Measurements from ENCODE around the gene EXTL2.

The EXTL2 gene

GRCh38 chr1:100869996-100870395 lies 24.6 kb downstream of the EXTL2 start:
- TF ChIP-seq, protein P1, sequence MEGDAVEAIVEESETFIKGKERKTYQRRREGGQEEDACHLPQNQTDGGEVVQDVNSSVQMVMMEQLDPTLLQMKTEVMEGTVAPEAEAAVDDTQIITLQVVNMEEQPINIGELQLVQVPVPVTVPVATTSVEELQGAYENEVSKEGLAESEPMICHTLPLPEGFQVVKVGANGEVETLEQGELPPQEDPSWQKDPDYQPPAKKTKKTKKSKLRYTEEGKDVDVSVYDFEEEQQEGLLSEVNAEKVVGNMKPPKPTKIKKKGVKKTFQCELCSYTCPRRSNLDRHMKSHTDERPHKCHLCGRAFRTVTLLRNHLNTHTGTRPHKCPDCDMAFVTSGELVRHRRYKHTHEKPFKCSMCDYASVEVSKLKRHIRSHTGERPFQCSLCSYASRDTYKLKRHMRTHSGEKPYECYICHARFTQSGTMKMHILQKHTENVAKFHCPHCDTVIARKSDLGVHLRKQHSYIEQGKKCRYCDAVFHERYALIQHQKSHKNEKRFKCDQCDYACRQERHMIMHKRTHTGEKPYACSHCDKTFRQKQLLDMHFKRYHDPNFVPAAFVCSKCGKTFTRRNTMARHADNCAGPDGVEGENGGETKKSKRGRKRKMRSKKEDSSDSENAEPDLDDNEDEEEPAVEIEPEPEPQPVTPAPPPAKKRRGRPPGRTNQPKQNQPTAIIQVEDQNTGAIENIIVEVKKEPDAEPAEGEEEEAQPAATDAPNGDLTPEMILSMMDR (IDR thresholded peaks at IDR 0.05; ENCODE audit: control insufficient read depth, extremely low read depth, insufficient read depth): no peak
- no peak for DNase-seq (ENCODE audit: low read depth)
- no peak overlapping the region for H3K4me3 ChIP-seq (ENCODE audit: low read depth, low read length)

GRCh38 chr1:100868364-100868995 lies 26.2 kb downstream of the EXTL2 start:
- TF ChIP-seq, protein P1 (IDR thresholded peaks at IDR 0.05; ENCODE audit: control insufficient read depth, extremely low read depth, insufficient read depth): peak; percentile 55
- H3K4me3 ChIP-seq (ENCODE audit: low read depth, low read length): no peak overlapping the region
- DNase-seq (ENCODE audit: low read depth): no peak

GRCh38 chr1:100866901-100867206 lies 27.8 kb downstream of the EXTL2 start:
- TF ChIP-seq, protein P1 (IDR thresholded peaks at IDR 0.05; ENCODE audit: control insufficient read depth, extremely low read depth, insufficient read depth): no peak
- H3K4me3 ChIP-seq (ENCODE audit: low read depth, low read length): no peak overlapping the region
- DNase-seq (ENCODE audit: low read depth): no peak

DNA sequence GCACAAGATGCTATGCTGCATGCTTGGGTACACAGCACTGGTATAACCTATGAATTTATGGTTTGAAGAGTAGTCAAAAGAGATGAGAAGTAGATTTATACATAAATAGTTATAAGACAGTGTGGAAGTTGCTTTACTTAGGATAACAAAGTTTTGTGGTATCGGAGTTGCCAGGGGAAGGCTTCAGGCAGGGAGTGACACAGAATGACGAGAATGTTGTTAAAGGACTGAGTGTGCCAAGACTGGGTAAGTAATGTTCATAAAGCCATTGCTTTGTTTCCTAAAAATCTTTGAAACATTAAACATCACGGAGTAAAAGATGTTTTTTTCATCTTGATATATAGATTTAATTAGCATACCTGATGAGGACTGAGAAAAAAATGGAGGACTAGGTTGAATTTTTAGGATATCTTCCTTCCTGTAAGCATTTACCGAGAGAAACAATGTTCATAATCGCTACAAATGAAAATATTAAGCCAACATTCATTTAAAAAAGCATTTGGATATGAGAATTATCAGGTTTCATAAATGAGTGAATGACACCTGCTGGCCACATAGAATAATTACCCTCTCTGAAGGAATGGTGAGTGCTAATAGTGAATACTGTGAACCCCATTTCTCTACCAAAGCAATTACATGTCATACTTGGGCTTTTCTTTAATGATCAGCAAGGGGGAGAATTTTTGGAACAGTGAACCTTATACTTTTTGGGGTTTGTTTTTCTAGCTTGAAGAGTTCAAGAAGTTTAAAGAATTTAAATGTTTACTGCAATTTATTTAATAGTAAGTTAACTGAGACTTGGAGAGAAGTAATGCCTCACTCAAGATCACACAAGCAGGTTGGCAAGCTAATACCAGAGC lies 28.4 kb downstream of the EXTL2 start:
- no peak for DNase-seq (ENCODE audit: low read depth)
- TF ChIP-seq, protein P1 (IDR thresholded peaks at IDR 0.05; ENCODE audit: control insufficient read depth, extremely low read depth, insufficient read depth): peak; percentile 70

GRCh38 chr1:100862591-100862990 lies 32.1 kb downstream of the EXTL2 start:
- no peak for DNase-seq (ENCODE audit: low read depth)
- H3K4me3 ChIP-seq (ENCODE audit: low read depth, low read length): no peak overlapping the region
- TF ChIP-seq, protein P1 (IDR thresholded peaks at IDR 0.05; ENCODE audit: control insufficient read depth, extremely low read depth, insufficient read depth): no peak

More for the DNA sequence above, 28.4 kb downstream of the EXTL2 start:
- H3K4me3 ChIP-seq (ENCODE audit: low read depth, low read length): no peak overlapping the region

DNA sequence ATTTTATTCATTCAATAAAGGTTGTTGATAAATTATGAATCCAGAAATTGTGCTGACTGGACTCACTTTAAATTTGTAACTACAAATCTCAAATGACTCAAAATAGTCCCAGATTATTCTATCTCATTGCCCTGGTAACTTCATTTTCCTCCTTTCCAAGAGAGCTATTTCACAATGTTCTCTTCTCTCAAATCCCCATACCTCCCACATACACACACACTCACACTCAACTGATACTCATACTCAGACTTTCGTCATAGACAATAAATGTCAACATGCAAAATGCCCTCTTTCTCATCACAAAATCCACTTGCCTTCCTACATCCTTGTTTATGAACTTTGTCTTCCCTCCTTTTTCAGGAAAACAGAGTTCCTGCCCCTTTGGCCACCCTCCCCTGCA lies 33.3 kb downstream of the EXTL2 start:
- no peak overlapping the region for H3K4me3 ChIP-seq (ENCODE audit: low read depth, low read length)
- TF ChIP-seq, protein P1 (IDR thresholded peaks at IDR 0.05; ENCODE audit: control insufficient read depth, extremely low read depth, insufficient read depth): no peak
- DNase-seq (ENCODE audit: low read depth): no peak

All from LNCaP clone FGC (cell line).